ENCODE measurements around the gene FILIP1L.

Gene FILIP1L

DNA sequence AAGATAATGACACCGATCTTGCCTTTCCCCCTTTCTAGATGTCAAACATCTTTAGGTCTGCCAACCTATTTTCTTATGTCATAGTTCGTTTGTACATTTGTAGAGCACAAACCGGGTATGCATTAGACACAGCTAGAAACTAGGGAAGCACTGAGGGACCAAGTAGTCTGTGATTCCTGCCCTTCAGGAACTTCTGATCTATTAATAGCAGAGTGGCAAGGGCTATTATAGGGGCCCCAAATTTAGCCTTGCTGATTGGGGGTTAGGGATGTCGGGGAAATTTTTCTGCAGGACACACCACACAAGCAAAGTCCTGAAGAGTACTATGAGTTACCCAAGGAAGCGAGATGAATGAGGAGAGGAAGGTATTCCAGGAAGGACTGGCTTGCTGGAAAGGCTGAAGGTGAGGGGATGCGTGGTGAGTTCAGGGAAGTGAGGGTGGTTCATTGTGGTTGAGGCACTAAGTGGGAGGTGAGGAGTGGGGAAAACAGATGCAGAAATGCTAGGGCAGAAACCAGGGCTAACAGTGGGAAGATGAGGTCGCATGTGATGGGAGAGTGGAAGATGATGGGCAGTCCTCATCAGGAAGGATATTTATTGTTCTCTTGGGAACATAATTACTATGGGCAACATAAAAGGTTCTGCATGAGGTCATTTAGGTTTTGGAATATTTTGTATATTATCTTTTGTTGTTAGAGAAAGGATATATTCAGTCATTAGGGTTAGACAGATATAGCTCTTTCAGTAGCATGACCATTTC, 152.4 kb downstream of the FILIP1L start:
- H3K9ac ChIP-seq (ENCODE audit: low read length): no peak overlapping the region
- H3K79me2 ChIP-seq (ENCODE audit: low read length): no peaks in the 10 kb centered on the region
- no peaks in the 10 kb centered on the region for H3K9me2 ChIP-seq (replicated peaks; ENCODE audit: insufficient read depth, low read length)
- no peak overlapping the region for H3K27ac ChIP-seq (ENCODE audit: low read length)
- H3F3A ChIP-seq (ENCODE audit: insufficient read depth, low read length): no peaks in the 10 kb centered on the region
- no peaks in the 10 kb centered on the region for H3K9me3 ChIP-seq (replicated peaks; ENCODE audit: insufficient read depth, low read length)
- H3K36me3 ChIP-seq (replicated peaks; ENCODE audit: insufficient read depth, low read length): no peaks in the 10 kb centered on the region
- H3K4me1 ChIP-seq (ENCODE audit: low read length): 0 out of 2 replicates have a peak, but pooled peaks cover 3% of the 10 kb centered on the region
- no peaks in the 10 kb centered on the region for H3K27me3 ChIP-seq (replicated peaks; ENCODE audit: insufficient read depth, low read length)
- no peak for TF ChIP-seq EZH2phosphoT487 (IDR thresholded peaks at IDR 0.05; ENCODE audit: low read length)
- TF ChIP-seq, protein P1, sequence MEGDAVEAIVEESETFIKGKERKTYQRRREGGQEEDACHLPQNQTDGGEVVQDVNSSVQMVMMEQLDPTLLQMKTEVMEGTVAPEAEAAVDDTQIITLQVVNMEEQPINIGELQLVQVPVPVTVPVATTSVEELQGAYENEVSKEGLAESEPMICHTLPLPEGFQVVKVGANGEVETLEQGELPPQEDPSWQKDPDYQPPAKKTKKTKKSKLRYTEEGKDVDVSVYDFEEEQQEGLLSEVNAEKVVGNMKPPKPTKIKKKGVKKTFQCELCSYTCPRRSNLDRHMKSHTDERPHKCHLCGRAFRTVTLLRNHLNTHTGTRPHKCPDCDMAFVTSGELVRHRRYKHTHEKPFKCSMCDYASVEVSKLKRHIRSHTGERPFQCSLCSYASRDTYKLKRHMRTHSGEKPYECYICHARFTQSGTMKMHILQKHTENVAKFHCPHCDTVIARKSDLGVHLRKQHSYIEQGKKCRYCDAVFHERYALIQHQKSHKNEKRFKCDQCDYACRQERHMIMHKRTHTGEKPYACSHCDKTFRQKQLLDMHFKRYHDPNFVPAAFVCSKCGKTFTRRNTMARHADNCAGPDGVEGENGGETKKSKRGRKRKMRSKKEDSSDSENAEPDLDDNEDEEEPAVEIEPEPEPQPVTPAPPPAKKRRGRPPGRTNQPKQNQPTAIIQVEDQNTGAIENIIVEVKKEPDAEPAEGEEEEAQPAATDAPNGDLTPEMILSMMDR (IDR thresholded peaks at IDR 0.05; ENCODE audit: low read length): no peak
- TF ChIP-seq EZH2 (optimal IDR thresholded peaks at IDR 0.05; ENCODE audit: low read depth, low read length): no peak
- no peak overlapping the region for H2AFZ ChIP-seq (ENCODE audit: low read length)
- H3K4me2 ChIP-seq (ENCODE audit: low read depth, low read length): no peak overlapping the region
- DNase-seq: no peak
- H4K20me1 ChIP-seq (ENCODE audit: insufficient read depth, low read length): no peaks in the 10 kb centered on the region
- H3K4me3 ChIP-seq (ENCODE audit: low read length): no peak overlapping the region

DNA sequence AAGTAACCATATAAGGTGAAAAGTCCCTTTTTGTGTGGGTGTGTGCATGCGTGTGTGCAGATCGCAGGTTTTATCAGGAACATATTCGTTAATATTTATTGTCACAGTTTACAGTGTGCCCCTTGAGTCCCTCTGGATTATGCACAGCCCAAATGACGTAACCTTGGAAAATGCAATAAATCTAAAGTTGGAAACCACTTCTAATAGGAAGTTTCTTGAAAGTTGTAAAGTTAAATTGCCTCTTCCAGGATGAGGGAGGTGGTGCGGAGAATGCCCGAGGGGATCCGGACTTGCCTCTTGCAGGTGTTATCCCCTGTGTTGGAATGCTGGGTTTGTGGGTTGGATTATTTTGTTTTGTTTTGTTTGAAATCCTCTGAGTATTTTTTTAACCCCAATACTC, 153.4 kb downstream of the FILIP1L start:
- no peak for DNase-seq
- H4K20me1 ChIP-seq (ENCODE audit: insufficient read depth, low read length): no peaks in the 10 kb centered on the region

DNA sequence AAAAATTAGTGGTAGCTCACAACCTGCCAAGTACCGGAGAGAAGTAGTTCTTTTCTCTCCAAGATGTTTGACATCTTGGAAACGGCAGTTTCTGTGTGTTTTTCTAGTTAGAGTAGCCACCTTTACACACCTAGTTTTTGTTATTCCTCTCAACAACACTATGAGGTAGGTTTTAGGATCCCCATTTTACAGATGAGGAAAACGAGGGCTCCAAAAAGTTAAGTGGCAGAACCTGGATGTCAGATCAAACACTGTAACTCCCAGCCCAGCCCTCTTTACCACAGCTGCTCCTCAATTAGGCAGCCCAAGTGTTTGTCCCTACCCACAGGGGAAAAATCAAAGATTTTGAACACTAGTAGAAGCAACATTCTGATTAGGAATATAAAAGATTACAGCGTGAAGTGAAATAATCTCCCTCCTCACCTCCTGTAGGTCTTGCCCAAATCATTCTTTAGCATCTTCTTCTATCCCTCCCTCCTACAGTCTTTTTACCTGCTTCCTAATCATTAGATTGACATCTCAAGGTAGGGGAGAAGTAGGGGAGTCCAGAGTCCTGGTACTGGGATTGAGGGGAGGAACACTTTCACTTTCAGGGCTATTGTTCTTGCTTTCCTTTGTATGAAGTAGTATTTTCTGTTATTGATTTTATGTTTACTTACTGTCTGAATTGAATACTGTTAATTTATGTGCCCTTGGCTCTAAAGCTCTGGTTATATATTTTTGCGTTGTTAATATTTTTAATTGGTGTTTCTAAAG, 154.0 kb downstream of the FILIP1L start:
- H3F3A ChIP-seq (ENCODE audit: insufficient read depth, low read length): no peaks in the 10 kb centered on the region
- no peaks in the 10 kb centered on the region for H3K9me3 ChIP-seq (replicated peaks; ENCODE audit: insufficient read depth, low read length)
- no peaks in the 10 kb centered on the region for H3K27me3 ChIP-seq (replicated peaks; ENCODE audit: insufficient read depth, low read length)
- no peak for TF ChIP-seq EZH2phosphoT487 (IDR thresholded peaks at IDR 0.05; ENCODE audit: low read length)
- TF ChIP-seq EZH2 (optimal IDR thresholded peaks at IDR 0.05; ENCODE audit: low read depth, low read length): no peak
- TF ChIP-seq, protein P1 (IDR thresholded peaks at IDR 0.05; ENCODE audit: low read length): no peak
- no peak overlapping the region for H2AFZ ChIP-seq (ENCODE audit: low read length)
- H3K36me3 ChIP-seq (replicated peaks; ENCODE audit: insufficient read depth, low read length): no peaks in the 10 kb centered on the region
- no peak overlapping the region for H3K9ac ChIP-seq (ENCODE audit: low read length)
- H3K4me2 ChIP-seq (ENCODE audit: low read depth, low read length): no peak overlapping the region
- no peak for DNase-seq
- H4K20me1 ChIP-seq (ENCODE audit: insufficient read depth, low read length): no peaks in the 10 kb centered on the region
- 0 out of 2 replicates have a peak, but pooled peaks cover 3% of the 10 kb centered on the region for H3K4me1 ChIP-seq (ENCODE audit: low read length)
- no peak overlapping the region for H3K4me3 ChIP-seq (ENCODE audit: low read length)
- H3K27ac ChIP-seq (ENCODE audit: low read length): no peak overlapping the region
- no peaks in the 10 kb centered on the region for H3K79me2 ChIP-seq (ENCODE audit: low read length)
- no peaks in the 10 kb centered on the region for H3K9me2 ChIP-seq (replicated peaks; ENCODE audit: insufficient read depth, low read length)

More for the DNA sequence above, 153.4 kb downstream of the FILIP1L start:
- H3K27ac ChIP-seq (ENCODE audit: low read length): no peak overlapping the region
- no peaks in the 10 kb centered on the region for H3K9me2 ChIP-seq (replicated peaks; ENCODE audit: insufficient read depth, low read length)
- H3K9me3 ChIP-seq (replicated peaks; ENCODE audit: insufficient read depth, low read length): no peaks in the 10 kb centered on the region
- H3K79me2 ChIP-seq (ENCODE audit: low read length): no peaks in the 10 kb centered on the region
- H3K4me3 ChIP-seq (ENCODE audit: low read length): no peak overlapping the region
- no peak overlapping the region for H2AFZ ChIP-seq (ENCODE audit: low read length)
- no peak overlapping the region for H3K4me2 ChIP-seq (ENCODE audit: low read depth, low read length)
- 0 out of 2 replicates have a peak, but pooled peaks cover 3% of the 10 kb centered on the region for H3K4me1 ChIP-seq (ENCODE audit: low read length)
- no peaks in the 10 kb centered on the region for H3F3A ChIP-seq (ENCODE audit: insufficient read depth, low read length)
- no peaks in the 10 kb centered on the region for H3K27me3 ChIP-seq (replicated peaks; ENCODE audit: insufficient read depth, low read length)
- no peak overlapping the region for H3K9ac ChIP-seq (ENCODE audit: low read length)
- no peak for TF ChIP-seq EZH2 (optimal IDR thresholded peaks at IDR 0.05; ENCODE audit: low read depth, low read length)
- no peak for TF ChIP-seq EZH2phosphoT487 (IDR thresholded peaks at IDR 0.05; ENCODE audit: low read length)
- TF ChIP-seq, protein P1 (IDR thresholded peaks at IDR 0.05; ENCODE audit: low read length): no peak
- no peaks in the 10 kb centered on the region for H3K36me3 ChIP-seq (replicated peaks; ENCODE audit: insufficient read depth, low read length)

Data from MM.1S (cell line).